Smooth muscle cell (in vitro differentiated cells): Measurements from ENCODE around the gene MRPS24. TPM values are rescaled to one million over a fixed set of nuclear protein-coding genes. Genes with fewer than 3 reads are reported as not detected.
A peak's percentile ranks its signal among the peaks of the same experiment; 100 is the strongest.
"Not testable (repeated sequence)": the region's sequence is repeated elsewhere in the genome, so short reads cannot be mapped to it uniquely, and the experiment has no call there.

ENCODE experiments used
- DNase-seq: peaks from one replicate; lab custom pipeline; 2025; ENCODE audit not compliant: unreplicated experiment; lab: John Stamatoyannopoulos, UW
- H2AFZ ChIP-seq: fragments of 200-600 bp; sonication (generic); 2 replicates; pipeline ENCODE4 v1.6.0; 2016; ENCODE audit warnings: antibody characterized with exemption, low read depth, mild to moderate bottlenecking
- H3F3A ChIP-seq: fragments of 200-600 bp; sonication (generic); 2 replicates; pipeline ENCODE4 v1.6.0; 2017; ENCODE audit warnings: antibody characterized with exemption, low read depth
- H3K27ac ChIP-seq: fragments of 200-600 bp; sonication (generic); 2 replicates; pipeline ENCODE4 v1.5.1; 2016; ENCODE audit warnings: low read depth, mild to moderate bottlenecking
- H3K27me3 ChIP-seq: fragments of 200-600 bp; sonication (generic); 2 replicates; pipeline ENCODE4 v1.6.1; 2016; ENCODE audit warnings: low read depth, mild to moderate bottlenecking
- H3K36me3 ChIP-seq: fragments of 200-600 bp; sonication (generic); 2 replicates; pipeline ENCODE4 v1.5.1; 2016; ENCODE audit warnings: low read depth
- H3K4me1 ChIP-seq: fragments of 200-600 bp; sonication (generic); 2 replicates; pipeline ENCODE4 v1.5.1; 2016; ENCODE audit warnings: low read depth
- H3K4me2 ChIP-seq: fragments of 200-600 bp; sonication (generic); 2 replicates; pipeline ENCODE4 v1.6.0; 2016; ENCODE audit warnings: mild to moderate bottlenecking
- H3K4me3 ChIP-seq: fragments of 200-600 bp; sonication (generic); 2 replicates; pipeline ENCODE4 v1.5.1; 2016; ENCODE audit warnings: mild to moderate bottlenecking
- H3K79me2 ChIP-seq: fragments of 200-600 bp; sonication (generic); 2 replicates; pipeline ENCODE4 v1.6.0; 2016; ENCODE audit warnings: low read depth, mild to moderate bottlenecking
- H3K9ac ChIP-seq: fragments of 200-600 bp; sonication (generic); 2 replicates; pipeline ENCODE4 v1.6.0; 2016; ENCODE audit warnings: low read depth
- H3K9me3 ChIP-seq: fragments of 200-600 bp; sonication (generic); replicated peaks from 2 replicates; pipeline ENCODE4 v1.5.1; 2016; ENCODE audit warnings: low read depth
- H4K20me1 ChIP-seq: fragments of 200-600 bp; sonication (generic); 2 replicates; pipeline ENCODE4 v1.6.0; 2016; ENCODE audit warnings: low read depth
- CTCF ChIP-seq: fragments of 200-600 bp; sonication (generic); IDR thresholded peaks from 2 replicates; pipeline ENCODE4 v1.5.1; 2017; ENCODE audit warnings: borderline replicate concordance, mild to moderate bottlenecking, antibody characterized with exemption; ENCODE audit not compliant: insufficient read depth, poor library complexity, severe bottlenecking
- WGBS: methylation state at CpG from one replicate; pipeline ENCODE4 v1.1.7; 2016; ENCODE audit warnings: low lambda C conversion rate; 5-methylcytosine and 5-hydroxymethylcytosine counted together
- polyA plus RNA-seq: library from polyadenylated mRNA; unstranded; fragments of >200 nt; fragmentation: Nextera tagmentation; extraction: Ambion mirVana; gene quantifications from 2 replicates; pipeline ENCODE4 v1.2.1, GENCODE V29; 2016
- total RNA-seq: library from RNA; depleted of rRNA; stranded (reverse); fragments of >200 nt; gene quantifications from 2 replicates; pipeline ENCODE4 v1.2.3, GENCODE V29; 2014

Gene MRPS24
- total and polyA plus RNA-seq, 2 experiments from 2014 or later = 84.1 to 183 TPM

GRCh38 chr7:43904533-43905208, 35.4 kb upstream of the MRPS24 start:
- Histone ChIP-seq H3K9me3 (no peaks in the 10 kb centered on the region), H4K20me1 (peaks cover 46% of the 10 kb centered on the region), H3K9ac (no peak overlapping the region), H3F3A (no peaks in the 10 kb centered on the region), H3K4me1 (peaks cover 11% of the 10 kb centered on the region), H3K27me3 (no peaks in the 10 kb centered on the region), H3K79me2 (peaks cover 47% of the 10 kb centered on the region), H3K4me3 (no peak overlapping the region), H3K4me2 (peak overlapping the region; percentile 96), H3K36me3 (no peaks in the 10 kb centered on the region), H2AFZ (no peak overlapping the region), H3K27ac (no peak overlapping the region)
- no peak for TF ChIP-seq CTCF
- DNase-seq = no peak
- WGBS = 96% methylated on average over 5 of the region's 5 CpGs

- H3K27ac ChIP-seq = no peak overlapping the region
- no peak for DNase-seq
- peaks cover 67% of the 10 kb centered on the region for H3K79me2 ChIP-seq
- 97% methylated on average over 5 of the region's 5 CpGs for WGBS
- no peaks in the 10 kb centered on the region for H3K9me3 ChIP-seq
- no peaks in the 10 kb centered on the region for H3F3A ChIP-seq
- H3K4me2 ChIP-seq = no peak overlapping the region
- H3K4me3 ChIP-seq = no peak overlapping the region
- H3K9ac ChIP-seq = no peak overlapping the region
- no peaks in the 10 kb centered on the region for H3K27me3 ChIP-seq
- H4K20me1 ChIP-seq = peaks cover 60% of the 10 kb centered on the region
- no peaks in the 10 kb centered on the region for H3K36me3 ChIP-seq
- H3K4me1 ChIP-seq = peaks cover 11% of the 10 kb centered on the region
- TF ChIP-seq CTCF = no peak
- H2AFZ ChIP-seq = no peak overlapping the region
Observed at GRCh38 chr7:43902542-43903054, 33.3 kb upstream of the MRPS24 start.

- H3K4me1 ChIP-seq, H3K4me3 ChIP-seq, H3K36me3 ChIP-seq, H3F3A ChIP-seq, H3K4me2 ChIP-seq, H3K9ac ChIP-seq, DNase-seq, H2AFZ ChIP-seq, H3K27me3 ChIP-seq, H3K9me3 ChIP-seq, H3K27ac ChIP-seq: not testable (repeated sequence)
- Histone ChIP-seq H4K20me1 (peaks cover 87% of the 10 kb centered on the region), H3K79me2 (peaks cover 83% of the 10 kb centered on the region)
- 98% methylated on average over 2 of the region's 2 CpGs for WGBS
Observed at GRCh38 chr7:43898571-43898970, 29.3 kb upstream of the MRPS24 start.

- H3F3A ChIP-seq = no peaks in the 10 kb centered on the region
- WGBS = 98% methylated on average over 8 of the region's 8 CpGs
- no peaks in the 10 kb centered on the region for H3K36me3 ChIP-seq
- no peak overlapping the region for H2AFZ ChIP-seq
- DNase-seq = no peak
- H3K9me3 ChIP-seq = no peaks in the 10 kb centered on the region
- peaks cover 88% of the 10 kb centered on the region for H3K79me2 ChIP-seq
- no peak overlapping the region for H3K4me2 ChIP-seq
- H4K20me1 ChIP-seq = peaks cover 90% of the 10 kb centered on the region
- H3K4me3 ChIP-seq = no peak overlapping the region
- no peak for TF ChIP-seq CTCF
- no peaks in the 10 kb centered on the region for H3K27me3 ChIP-seq
- H3K9ac ChIP-seq = no peak overlapping the region
- H3K27ac ChIP-seq = no peak overlapping the region
- H3K4me1 ChIP-seq = no peaks in the 10 kb centered on the region
Observed at GRCh38 chr7:43895847-43896415, 26.6 kb upstream of the MRPS24 start.
